ENCODE results near the gene SDK1.
"Not testable (repeated sequence)": the region's sequence is repeated elsewhere in the genome, so short reads cannot be mapped to it uniquely, and the experiment has no call there.

Gene SDK1

DNA sequence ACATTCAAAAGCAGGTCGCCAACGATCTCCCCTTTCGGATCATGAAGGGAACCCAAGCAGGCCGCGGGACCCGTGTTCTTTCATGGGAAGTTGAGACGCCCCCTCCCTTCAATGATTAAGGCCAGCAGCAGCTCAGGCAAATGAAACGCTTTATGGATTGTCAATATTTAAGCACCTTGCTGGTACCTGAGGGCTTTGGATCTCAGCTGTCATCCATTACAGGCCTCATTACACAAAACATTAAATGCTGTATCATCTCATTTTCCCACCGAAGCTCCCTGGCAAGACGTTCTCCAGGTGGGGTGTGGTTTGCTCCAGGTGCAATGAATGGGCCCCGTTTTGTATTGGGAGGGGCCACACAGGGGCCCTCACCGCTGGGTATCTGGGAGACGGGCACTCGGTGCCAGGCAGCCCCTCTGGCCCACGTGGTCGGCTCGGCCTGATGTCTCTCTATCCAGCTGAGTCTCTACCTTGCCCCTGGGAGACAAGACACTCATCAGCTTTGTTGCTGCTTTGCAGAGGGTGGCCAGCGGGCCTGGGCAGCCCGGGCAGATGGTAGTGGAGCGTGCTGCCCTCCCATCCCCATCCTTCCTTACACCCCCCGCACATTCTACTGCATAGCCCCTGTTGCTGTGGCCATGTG is 925.0 kb downstream of the SDK1 start:
- DNase-seq, result no peak

DNA sequence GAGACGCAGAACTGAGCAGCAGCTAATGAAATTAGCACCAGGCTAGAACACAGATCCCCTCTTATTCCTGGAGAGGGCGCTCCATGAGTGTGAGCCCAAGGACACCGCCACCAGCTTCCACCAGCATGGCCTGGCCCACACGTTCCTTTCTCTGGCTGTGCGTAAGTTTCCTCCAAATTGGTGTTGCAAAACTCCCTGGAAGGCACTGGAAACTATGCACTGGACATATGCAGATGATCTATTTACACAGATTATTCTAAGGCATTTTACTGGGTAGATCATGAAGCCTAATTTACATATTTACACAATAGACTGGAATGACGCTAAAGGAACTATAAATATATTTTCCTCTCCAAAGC is 925.5 kb downstream of the SDK1 start:
- DNase-seq, result no peak

DNA sequence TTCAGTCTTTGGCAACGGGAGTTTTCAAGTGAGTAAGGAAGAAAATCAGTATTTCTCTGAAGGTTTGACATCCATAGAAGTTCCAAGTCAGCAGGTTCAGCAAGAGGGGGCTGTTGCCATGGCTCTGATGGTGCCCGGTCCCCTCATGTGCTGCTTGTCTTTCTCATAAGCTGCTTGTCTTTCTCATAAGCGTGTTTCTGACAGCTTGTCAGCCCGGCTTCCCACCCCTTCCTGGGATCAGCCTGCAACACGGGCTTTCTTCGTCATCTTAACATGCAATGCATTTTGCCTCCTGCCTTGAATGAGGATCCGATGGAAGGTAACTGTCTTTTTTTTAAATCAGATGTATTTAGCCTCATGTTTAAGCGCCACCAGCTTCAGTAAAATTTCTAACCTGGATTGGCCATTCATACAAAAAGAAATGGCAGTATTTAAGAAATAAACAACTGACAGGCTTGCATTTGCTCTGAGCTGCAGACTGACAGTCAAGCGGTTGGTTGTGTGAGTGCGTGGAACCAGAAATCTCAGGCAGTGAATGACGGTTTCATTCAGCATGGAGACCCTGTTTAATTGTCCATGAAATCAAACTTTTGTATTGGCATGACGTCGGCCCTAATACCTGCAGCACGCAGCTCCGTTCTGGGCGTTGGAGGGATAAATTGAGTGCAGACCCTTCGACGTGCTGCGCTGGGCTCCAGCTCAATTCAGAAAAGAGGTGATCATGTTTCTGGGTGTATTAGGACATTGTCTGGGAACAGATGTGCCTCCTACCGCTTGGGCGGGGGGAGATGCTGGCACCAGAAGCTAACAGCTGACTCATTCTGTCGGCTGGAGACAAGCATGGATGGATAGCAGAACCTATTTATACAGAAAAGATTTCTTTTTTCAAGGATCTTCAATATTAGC is 926.3 kb downstream of the SDK1 start:
- DNase-seq, result no peak

DNA sequence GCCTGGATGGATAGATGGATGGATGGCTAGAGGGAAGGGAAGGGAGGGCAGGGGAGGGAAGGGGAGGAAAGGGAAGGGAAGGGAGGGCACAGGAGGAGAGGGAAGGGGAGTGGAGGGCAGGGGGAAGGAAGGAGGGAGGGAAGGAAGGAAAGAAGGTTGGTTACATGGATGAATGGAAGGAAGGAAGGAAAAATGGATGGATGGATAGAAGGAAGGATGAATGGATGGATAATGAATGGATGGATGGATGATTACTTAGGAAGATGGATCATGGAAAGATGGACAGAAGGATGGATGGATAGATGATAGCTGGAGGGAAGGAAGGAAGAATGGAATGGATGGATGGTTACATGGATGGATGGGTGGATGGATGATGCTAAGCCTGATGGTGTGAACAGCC is 929.3 kb downstream of the SDK1 start:
- no peak for DNase-seq

DNA sequence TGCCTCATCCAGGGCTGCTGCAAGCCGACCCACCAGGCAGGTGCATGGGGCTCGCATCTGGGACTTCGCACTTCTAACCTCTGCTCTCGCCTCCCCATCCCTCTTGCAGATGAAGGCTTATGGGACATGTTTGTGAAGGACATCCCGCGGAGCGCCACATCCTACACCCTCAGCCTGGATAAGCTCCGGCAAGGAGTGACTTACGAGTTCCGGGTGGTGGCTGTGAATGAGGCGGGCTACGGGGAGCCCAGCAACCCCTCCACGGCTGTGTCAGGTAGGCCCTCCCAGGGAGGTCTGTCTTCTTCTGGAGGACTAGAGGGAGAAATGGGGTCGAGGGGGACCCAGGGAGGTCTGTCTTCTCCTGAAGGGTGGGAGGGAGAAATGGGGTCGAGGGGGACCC is 932.1 kb downstream of the SDK1 start:
- no peak for DNase-seq

DNA sequence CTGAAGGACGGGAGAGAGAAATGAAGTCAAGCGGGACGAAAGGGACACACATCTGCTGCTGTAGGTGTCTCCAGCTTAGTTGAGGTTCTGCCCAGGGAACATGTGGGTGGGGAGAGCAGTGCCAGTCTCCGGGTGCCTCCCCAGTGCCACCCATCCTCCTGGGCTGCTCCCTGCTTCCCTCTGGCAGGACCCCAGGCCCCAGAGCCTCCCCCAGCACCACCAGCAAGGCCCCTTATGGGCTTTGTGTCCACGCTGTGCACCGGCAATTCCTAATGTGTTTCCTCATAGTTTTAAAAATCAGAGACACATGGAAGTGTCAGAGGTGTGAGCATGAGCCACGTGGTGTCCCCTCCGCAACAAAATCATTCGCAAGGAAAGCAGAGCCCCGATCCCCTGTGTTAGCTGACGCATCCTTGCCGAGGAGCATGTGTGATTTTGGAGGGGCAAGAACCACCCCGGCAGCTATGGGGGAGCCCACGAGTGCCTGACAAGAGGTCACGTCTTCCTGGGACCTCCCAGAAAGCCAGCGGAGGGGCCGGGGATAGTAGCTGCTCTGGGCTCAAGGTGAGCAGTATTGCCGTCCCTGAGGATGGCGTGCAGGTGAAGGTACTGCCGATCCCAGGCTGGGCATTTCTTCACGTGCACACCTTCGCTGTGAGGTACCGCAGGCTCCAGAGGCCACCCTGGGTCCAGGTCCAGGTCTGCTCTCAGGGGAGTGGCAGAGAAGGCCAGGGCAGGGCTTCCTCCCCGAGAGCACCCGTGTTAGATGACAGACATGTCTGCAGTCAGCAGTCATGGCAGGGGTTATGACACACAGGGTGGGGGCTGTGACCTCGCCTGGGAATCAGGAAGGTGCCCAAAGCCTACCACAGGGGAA is 932.8 kb downstream of the SDK1 start:
- DNase-seq, result no peak

DNA sequence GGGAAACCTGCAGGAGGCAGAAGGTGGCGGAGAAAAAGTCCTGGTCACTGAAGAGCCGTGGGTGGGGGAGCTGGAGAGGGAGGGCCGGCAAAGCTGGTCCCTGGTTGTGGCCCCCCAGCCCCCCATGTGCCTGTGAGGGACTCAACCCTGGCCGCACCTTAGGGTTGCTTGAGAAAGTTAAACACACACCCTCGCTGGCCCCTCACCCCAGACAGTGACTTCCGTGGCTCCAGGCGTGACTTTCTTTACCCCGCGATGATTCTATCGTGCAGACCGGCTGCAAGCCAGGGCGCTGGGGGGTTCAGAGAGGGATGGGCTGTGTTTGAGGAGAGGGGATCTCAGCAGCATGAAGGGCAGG is 933.4 kb downstream of the SDK1 start:
- no peak for DNase-seq

DNA sequence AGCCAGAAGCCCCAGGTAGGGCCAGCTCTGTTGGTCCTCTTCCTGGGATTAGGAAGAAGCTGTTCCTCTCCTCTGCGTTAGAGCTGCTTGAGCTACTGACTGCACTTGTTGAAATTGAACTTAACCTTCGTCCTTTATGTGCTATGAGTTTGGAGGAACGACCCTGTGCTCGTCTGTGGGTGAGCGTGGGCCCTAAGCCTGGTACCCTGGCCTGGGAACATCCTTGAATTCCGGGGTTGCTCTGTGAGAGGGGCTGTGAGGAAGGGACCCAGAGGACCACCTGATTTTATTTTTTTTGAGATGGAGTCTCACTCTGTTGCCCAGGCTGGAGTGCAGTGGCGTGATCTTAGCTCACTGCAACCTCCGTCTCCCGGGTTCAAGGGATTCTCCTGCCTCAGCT is 933.8 kb downstream of the SDK1 start:
- DNase-seq, result no peak

DNA sequence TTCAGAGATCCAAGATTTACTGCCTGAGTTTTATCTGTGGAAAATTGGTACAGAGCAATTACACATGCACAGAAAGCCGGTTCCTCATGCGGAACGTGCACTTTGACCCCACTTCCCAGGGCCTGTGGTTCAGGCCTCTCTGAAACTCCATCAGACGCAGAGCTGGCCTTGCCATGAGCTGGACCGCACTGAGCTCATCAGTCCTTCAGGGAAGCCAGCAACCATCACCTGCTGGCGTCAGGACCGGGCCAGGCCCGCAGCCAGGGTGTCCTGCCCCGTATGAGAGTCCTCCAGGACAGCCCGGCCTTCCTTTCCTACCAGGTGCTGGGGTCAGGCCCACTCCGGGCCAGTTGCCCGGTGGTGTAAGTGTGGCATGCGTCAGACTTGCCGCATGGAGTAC is 934.5 kb downstream of the SDK1 start:
- DNase-seq, result no peak

DNA sequence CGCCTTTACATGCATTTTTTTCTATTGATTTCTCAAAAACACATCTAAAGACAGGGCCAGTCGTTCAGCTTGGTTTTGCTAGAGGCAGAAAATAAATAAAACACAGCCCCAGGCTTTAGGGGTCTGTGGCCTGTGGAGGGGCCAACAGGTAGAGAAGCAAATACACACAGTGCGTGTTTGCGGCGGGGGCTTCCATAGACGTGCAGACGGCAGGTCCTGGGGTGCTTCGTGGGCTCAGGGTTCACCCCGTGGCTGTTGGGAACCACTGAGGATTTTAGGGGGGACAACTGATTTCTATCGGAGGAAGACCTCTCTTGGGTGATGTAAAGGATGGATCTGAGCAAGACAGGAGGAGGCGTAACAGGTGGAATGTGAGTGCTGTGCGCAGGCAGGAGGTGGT is 935.3 kb downstream of the SDK1 start:
- no peak for DNase-seq

DNA sequence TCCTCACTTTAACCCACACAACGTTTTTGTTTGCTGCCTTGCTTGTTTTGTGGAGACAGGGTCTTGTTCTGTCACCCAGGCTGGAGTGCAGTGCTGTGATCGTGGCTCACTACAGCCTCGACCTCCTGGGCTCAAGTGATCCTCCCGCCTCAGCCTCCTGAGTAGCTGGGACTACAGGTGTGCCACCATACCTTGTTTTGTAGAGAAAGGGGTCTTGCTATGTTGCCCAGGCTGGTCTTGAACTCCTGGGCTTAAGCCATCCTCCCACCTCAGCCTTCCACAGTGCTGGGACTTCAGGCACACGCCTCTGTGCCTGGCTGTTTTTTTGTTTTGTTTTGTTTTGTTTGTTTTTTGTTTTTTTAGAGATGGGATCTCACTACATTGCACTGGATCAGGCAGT is 935.8 kb downstream of the SDK1 start:
- not testable (repeated sequence) for DNase-seq

DNA sequence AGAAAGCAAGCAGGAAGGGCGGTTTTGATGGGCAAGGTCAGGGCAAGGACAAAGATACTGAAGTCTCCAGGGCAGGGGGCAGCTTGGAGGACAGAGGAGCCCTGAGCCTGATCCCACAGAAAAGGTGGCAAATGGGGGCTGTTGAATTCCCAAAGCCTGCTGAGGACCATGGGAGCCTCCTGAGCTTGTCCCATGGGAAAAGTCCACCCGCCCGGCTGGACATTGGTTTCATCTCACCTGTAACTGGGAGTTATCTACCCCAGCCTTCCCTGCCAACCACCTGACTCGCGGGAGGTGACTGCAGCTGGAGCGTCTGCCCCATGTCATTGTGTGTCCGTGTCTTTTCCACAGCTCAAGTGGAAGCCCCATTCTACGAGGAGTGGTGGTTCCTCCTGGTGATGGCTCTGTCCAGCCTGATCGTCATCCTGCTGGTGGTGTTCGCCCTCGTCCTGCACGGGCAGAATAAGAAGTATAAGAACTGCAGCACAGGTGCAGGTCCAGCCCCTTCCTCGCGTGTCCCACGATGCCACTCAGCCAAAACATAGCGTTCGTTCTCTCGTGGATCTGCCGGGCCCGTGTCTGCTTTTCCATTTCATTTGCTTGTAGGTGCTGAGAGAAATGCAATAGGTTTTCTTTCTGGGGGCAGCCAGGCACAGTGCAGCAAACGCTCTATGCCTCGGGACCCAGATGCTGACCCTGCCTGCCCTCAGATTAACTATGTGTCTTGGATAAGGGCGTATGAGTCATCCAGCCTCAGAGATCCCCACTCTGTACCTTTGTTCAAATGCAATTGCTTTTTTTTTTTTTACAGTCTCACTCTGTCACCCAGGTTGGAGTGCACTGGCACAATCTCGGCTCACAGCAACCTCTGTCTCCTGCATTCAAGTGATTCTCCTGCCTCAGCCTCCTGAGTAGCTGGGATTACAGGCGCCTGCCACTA is 936.5 kb downstream of the SDK1 start:
- no peak for DNase-seq

DNA sequence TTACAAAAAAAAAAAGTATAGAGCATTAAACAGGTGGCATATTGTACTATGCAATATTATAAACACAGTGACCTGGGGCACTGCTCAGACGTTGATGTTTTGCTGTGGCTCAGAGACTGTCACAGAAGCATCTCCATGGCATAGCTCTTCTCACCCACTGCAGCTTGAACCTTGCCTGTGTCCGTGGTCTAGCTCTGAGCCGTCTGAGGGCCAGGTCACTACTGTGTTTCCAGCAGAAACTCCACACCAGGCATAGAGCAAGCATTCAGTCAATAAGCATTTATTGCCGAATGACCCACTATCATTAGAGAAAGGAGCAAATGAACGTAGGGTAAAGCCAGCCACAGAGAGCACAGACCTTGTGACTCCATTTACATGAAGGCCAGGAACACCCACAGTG is 937.8 kb downstream of the SDK1 start:
- no peak for DNase-seq

DNA sequence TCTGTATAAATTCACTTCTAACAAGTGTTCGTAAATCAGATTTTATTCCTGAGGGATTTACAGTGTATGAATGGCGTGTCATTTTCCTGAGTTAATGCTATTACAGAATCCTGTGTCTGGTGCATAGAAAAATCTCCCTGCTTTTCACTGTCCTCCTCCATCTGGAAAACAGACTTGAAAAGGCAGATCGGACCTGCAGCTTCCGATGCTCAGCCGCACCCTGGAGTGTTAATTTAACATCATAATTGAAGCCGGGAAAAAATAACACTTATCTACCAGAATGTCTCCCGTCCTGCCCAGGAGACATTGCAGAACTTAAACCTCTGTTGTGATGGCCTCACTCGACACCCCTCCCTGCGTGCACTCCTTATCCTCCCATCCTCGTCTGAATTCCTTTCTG is 939.0 kb downstream of the SDK1 start:
- no peak for DNase-seq

DNA sequence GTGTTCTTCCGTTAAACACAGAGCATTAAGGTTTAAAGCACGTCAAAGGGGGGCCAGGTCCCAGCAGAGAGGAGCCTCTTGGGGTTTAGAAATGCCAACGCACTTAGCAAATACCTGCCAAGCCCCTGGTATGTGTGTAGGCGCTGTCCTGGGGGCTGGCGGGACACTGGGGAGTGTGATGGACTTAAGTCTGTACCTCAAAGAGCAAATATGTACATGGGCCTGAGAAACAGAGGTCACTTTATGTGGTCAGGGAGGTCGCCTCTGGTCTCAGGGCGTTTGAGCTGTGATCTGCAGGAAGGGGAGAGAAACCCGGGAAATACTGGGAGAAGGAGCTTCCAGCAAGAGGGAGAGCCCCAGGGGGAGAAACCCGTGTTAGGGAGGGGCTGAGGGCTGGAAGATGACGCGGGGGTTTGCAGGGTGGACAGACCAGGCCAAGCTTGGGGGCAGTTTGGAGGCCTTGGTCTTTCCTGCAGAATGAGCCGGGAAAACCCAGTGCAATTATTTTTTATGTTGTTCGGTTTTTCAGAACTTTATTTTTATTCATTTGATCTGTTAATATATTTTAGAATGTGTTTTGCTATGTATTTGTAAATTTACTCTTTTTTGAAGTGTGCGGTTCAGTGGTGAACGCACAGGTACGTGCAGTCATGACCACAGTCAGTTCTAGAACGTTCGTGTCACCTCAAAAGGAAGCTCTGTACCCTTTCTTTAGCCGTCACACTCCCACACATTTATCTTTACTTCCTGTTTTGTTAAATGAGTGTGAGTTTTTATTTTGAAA is 939.7 kb downstream of the SDK1 start:
- no peak for DNase-seq

DNA sequence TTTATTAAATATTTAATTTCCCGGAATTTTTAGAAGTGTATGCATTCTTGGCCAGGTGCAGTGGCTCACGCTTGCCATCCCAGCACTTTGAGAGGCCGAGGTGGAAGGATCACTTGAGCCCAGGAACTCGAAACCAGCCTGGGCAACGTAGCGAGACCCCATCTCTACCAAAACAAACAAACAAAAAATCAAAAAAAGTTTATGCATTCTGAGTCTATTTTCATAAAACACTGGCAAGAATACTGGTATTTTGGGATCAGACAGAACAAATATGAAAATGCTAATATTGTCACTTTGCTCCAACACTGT is 940.2 kb downstream of the SDK1 start:
- no peak for DNase-seq

DNA sequence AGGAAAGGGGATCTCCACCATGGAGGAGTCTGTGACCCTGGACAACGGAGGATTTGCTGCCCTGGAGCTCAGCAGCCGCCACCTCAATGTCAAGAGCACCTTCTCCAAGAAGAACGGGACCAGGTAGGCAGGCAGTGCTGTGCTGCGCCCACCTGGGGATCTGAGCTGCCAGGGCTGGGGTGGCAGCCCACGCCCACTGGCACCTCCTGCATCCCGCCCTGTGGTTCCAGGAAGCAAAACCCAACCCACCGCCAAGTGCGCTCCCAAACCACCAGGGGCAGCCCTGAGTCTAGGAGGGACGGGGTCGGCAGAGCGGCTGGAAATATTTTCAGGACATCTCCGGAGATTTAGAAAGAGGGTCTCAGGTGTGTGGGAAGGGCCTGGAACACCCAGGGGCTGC is 940.7 kb downstream of the SDK1 start:
- DNase-seq, result no peak

DNA sequence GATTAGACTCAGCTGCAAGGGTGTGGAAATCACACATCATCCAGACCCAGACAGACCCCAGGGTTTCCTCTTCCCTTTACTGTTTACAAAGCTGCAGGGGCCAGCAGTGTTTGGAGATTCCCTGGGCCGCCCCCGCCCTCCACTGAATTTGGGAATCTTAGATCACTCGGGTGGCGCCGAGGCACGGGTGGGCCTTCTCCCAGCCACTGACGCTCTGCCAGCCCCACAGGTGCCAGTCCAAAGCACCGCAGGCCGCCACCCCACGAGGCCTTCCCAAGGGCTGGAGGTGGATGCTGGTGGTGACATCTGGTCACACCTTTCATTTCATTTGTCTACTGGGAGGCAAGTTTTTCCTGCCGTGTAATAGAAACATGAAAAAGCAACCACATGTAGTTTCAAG is 941.7 kb downstream of the SDK1 start:
- DNase-seq, result no peak

DNA sequence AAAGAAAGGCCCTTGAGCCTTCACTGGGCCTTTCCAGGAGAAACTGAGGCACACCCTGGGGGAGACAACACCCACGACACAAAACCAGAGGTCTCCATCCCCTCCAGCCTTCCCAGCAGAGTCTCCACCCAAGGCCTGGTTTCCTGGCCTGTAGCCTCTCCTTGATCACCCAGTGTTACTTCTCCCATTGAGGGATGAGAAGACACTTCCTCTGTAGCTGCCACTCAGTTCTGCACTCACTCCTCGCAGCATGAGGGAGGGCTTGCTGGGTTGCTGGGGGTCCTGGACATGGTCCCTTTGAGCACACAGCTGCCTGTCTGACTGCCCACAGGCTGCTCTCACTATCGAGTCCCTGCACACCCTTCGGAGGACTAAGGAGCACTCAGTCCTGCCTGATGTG is 943.0 kb downstream of the SDK1 start:
- DNase-seq, result no peak

DNA sequence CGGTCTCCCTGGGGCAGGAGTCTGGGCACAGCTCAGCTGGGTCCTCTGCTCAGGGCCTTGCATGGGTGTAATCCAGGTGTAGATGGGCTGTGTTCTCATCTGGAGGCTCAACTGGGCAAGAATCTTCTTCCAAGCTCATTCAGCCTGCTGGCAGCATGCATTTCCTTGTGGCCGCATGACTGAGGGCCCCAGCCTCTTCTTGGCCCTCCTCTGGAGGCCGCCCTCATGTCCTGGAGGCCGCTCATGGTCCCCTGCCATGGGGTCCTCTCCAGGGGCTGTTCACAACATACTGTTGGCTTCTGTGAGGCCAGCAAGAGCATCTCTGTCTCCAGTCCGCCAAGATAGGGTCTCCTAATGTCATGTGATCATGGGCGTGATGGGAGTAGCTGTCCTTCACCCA is 943.6 kb downstream of the SDK1 start:
- no peak for DNase-seq

DNA sequence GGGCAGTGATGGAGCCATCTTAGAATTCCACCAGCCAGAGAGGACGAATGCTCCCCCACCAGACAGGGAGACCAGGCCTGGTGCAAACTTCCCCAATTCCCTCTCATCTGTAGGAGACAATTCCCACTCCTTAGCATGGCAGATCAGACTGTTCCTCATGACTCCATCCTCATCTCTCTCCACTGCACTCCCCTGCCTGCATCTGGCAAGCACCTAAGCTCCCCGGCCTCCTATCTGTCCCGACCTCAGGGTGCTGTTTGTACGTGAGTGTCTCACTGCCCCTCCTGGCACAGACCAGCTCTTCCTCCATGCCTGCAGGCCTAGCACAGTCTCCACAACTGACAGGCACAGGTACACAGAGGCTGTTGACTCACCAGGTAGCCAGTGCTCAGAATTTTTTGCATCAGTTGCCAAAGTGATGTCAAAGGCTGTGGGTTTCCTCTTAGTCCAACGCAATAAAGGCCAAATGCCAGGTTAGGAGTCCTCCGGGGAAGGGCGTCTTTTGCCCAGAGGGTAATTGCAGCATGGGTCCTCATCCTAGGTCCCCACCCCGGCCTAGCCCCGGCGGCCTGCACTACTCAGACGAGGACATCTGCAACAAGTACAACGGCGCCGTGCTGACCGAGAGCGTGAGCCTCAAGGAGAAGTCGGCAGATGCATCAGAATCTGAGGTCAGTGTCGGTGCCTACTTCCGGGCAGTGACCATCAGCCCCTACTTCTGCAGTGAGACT is 944.2 kb downstream of the SDK1 start:
- DNase-seq, result no peak

Data from CD4-positive, alpha-beta T cell treated with Interleukin-17A for 1 hour (primary cell).